ENCODE measurements around the gene FMNL2. TPM values are rescaled to one million over a fixed set of nuclear protein-coding genes. Genes with fewer than 3 reads are reported as not detected.

FMNL2 gene
- total RNA-seq, 1 experiment from 2014 or later = 33.6 TPM

GRCh38 chr2:152462779-152463178 lies 127.8 kb downstream of the FMNL2 start:
- H3K4ac ChIP-seq (ENCODE audit: low read depth, low read length) = no peak overlapping the region
- H3K4me1 ChIP-seq (ENCODE audit: insufficient read depth, low read length) = peaks cover 3% of the 10 kb centered on the region; the same call in 1 of the 2 replicates
- H3K9me3 ChIP-seq (ENCODE audit: control insufficient read depth, low read depth, low read length) = no peaks in the 10 kb centered on the region
- no peak overlapping the region for H3K4me3 Mint-ChIP-seq
- H2BK20ac ChIP-seq (ENCODE audit: low read depth, low read length, poor library complexity, severe bottlenecking) = no peak overlapping the region
- no peak overlapping the region for H3K9ac ChIP-seq (ENCODE audit: extremely low read depth, insufficient read length, low read length)
- no peak overlapping the region for H4K91ac ChIP-seq (ENCODE audit: insufficient read length, low read depth, low read length)
- H3K79me1 ChIP-seq (ENCODE audit: insufficient read depth, low read depth, low read length, poor library complexity, severe bottlenecking) = peaks cover 3% of the 10 kb centered on the region
- H3K18ac ChIP-seq (ENCODE audit: insufficient read length, low read depth, low read length) = no peak overlapping the region
- no peaks in the 10 kb centered on the region; a peak in 1 of 5 replicates for H3K9me3 Mint-ChIP-seq
- H3K23me2 ChIP-seq (ENCODE audit: insufficient read length, low read depth, low read length, poor library complexity, severe bottlenecking) = no peaks in the 10 kb centered on the region
- H3K27ac ChIP-seq (ENCODE audit: insufficient read length, low read depth, low read length) = no peak overlapping the region
- DNase-seq = no peak
- H3K27ac Mint-ChIP-seq = no peak overlapping the region
- WGBS (ENCODE audit: extremely low coverage, insufficient read length, low lambda C conversion rate) = no CpG with 5 or more reads among the region's 5 CpGs
- H3K27me3 ChIP-seq (ENCODE audit: insufficient read depth, low read length) = no peaks in the 10 kb centered on the region
- H2AFZ ChIP-seq (ENCODE audit: low read length) = no peak overlapping the region
- H2BK5ac ChIP-seq (ENCODE audit: insufficient read length, low read length) = no peak overlapping the region
- no peak overlapping the region for H3K14ac ChIP-seq (ENCODE audit: insufficient read depth, low read length)
- H3K56ac ChIP-seq (ENCODE audit: insufficient read length, low read depth, low read length) = no peak overlapping the region
- H4K8ac ChIP-seq (replicated peaks; ENCODE audit: insufficient read length, low read depth, low read length) = no peak overlapping the region
- TF ChIP-seq CTCF (conservative IDR thresholded peaks at IDR 0.05) = no peak
- H3K23ac ChIP-seq (ENCODE audit: insufficient read length, low read depth, low read length) = no peak overlapping the region
- no peaks in the 10 kb centered on the region for H3K27me3 Mint-ChIP-seq (ENCODE audit: low read depth)
- no peak overlapping the region for H2AK5ac ChIP-seq (ENCODE audit: insufficient read length, low read length)
- H2BK12ac ChIP-seq (ENCODE audit: insufficient read length, low read depth, low read length) = no peak overlapping the region
- H2BK15ac ChIP-seq (ENCODE audit: low read depth, low read length) = no peak overlapping the region
- no peak overlapping the region for H4K5ac ChIP-seq (ENCODE audit: insufficient read length, low read depth, low read length)
- H3K4me2 ChIP-seq (ENCODE audit: insufficient read depth, insufficient read length, low read length) = no peak overlapping the region
- no peaks in the 10 kb centered on the region; the same call in 1 of the 2 replicates for H3K79me2 ChIP-seq (ENCODE audit: insufficient read depth, low read length)
- no peak overlapping the region for H3T11ph ChIP-seq (ENCODE audit: low read length)
- peaks cover 54 to 65% of the 10 kb centered on the region in 2 experiments for H3K4me1 Mint-ChIP-seq
- H2BK120ac ChIP-seq (ENCODE audit: low read depth, low read length, poor library complexity, severe bottlenecking) = no peak overlapping the region
- H3K36me3 Mint-ChIP-seq (ENCODE audit: insufficient read depth in 1 of 3, low read depth in 3 of 3) = no peaks in the 10 kb centered on the region; a peak in 1 of 7 replicates
- no peaks in the 10 kb centered on the region for H4K20me1 ChIP-seq (ENCODE audit: control insufficient read depth, insufficient read depth, insufficient read length)

Data from H9 (cell line).